CD4-positive, alpha-beta T cell treated with Interferon gamma for 1 hour (primary cell): Measurements from ENCODE around the gene TSPAN17.
"Not testable (repeated sequence)": the region's sequence is repeated elsewhere in the genome, so short reads cannot be mapped to it uniquely, and the experiment has no call there.

Experiments used
- DNase-seq: peaks from one replicate; pipeline ENCODE4 v3.0.0-alpha.2; 2020

TSPAN17 gene

DNA sequence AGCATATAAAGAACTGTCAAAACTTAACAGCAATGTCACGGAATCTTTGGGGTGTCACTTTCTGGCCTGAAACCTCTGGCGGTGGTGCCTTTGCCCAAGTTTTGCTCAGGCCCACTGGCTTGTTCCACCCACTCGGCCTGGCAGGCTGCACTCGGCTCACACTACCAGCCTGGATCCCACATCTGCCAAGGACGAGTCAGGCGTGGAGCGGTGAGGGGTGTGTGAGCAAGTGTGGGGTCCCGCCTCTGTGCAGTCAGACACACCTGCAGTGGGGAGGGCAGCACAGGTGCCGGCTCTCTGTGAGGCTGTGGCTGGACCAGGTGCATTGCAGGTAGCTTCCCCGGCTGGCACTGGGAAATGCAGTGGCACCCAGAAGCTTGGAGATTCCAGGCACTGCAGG, 40.0 kb downstream of the TSPAN17 start:
- no peak for DNase-seq

DNA sequence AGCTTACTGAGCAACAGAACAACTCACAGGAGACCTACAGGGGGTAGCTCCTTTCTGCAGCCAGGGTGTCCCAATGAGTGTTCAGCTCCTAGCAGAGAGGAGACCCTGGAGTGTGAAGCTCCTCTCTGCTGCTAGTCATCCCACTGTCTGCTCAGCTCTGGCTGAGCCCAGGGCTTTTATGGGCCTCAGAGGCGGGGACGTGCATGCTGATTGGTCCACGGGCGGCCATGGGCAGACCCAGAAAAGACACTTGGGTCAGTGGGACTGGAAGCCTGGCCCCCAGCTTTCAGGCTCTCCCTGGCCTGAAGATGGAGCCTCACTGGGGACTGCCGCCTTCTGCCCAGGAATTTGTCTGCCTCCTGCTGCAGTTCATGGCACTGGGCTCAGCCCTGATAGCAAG, 40.6 kb downstream of the TSPAN17 start:
- no peak for DNase-seq

DNA sequence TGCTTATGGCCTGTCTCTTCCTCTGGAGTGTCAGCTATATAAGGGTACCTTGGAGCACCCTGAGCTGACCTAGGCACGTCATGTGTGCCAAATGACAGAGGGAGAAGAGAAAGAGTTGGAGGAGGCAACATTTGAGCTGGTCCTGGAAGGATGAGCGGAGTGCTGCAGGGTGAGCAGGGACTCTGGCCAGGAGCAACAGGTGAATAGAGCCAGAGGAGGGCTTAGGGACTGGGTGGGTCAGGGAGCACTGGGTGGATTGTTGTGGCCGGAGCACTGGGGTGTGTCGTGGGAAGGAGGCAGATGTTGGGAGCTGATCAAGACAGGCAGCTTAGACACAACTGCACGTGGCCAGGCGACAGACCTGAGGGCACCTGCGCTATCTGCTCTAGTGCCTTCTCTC, 43.6 kb downstream of the TSPAN17 start:
- DNase-seq = no peak

DNA sequence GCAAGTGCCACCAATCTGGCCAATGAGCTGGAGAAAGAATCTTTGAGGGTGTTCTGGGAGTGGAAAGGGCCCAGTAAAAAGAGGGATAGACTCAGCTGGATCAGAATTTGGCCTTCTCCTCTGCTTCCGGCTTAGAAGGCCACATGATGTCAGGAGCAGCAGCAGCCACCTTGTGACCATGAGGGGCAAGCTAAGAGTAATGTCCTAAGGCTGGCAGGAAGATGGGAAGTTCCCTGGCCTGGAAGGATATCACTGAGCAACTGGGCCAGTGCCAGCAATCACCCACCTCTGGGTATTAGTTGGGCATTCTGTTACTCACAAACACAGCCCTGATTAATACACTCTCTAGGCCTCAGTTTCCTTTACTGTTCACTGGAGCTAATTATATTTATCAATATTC, 44.2 kb downstream of the TSPAN17 start:
- no peak for DNase-seq

DNA sequence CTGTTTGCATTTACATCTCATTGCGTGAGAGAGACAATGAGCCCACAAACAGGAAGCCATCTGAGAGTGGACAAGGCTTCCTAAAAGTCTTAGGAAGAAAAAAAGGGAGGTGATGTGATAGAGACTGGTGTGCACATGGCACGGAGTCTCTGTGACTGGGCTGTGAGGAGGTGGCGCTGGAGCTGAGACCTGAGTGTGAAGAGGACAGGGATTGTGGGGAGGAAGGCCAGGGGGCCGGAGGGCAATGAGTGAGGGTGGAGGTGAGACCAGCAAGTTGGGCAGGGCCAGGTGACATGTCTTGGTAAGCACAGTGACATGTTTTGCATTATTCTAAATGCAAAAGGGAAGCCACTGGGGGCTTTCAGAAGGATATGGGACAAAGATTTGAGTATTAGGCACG, 45.0 kb downstream of the TSPAN17 start:
- no peak for DNase-seq

DNA sequence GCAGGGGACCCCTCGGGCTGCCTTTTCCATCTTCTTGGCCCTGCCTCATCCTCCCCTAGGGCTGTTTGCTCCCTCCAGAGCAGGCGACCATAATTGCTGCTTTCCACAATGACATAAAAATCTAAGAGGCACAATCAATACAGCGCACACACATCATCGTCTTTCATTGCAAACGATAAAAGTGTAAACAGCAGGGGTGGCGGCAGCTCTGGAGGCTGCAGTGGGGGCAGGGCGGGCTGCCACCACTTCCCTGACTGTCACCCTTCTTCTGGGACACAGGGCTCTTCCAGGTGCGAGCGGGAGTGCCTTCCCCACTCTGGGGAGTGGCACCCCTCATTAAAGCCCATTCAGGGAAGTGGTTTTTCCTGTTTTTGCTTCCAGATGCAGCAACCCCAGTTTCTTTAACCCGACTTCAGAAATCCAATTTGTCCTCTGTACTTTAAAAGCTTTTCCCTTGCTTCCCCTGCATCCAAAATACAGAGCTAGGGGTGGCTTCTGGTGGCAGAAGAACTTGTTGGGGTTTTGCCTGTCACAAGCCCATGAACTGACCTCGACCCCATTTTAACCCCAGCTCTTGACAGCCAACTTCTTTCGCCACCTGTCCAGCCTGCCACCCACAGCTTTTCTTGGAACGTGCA, 45.7 kb downstream of the TSPAN17 start:
- no peak for DNase-seq

DNA sequence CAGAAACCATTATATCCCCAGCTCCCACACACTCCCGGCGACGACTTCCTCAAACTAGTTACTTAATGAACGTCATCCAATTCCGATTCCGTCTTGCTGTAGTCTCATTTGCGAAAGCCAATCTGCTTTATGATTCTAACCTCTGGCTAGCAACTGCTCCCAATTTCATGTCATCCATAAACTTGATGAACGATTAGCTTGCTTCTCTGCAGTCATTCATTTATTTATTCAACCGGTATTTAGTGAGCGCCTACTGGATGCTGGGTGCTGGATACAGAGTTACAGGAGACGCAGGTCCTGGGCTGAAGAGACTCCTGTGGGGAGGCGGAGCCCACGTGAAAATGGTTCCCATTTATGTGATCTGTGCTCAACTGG, 46.2 kb downstream of the TSPAN17 start:
- no peak for DNase-seq

DNA sequence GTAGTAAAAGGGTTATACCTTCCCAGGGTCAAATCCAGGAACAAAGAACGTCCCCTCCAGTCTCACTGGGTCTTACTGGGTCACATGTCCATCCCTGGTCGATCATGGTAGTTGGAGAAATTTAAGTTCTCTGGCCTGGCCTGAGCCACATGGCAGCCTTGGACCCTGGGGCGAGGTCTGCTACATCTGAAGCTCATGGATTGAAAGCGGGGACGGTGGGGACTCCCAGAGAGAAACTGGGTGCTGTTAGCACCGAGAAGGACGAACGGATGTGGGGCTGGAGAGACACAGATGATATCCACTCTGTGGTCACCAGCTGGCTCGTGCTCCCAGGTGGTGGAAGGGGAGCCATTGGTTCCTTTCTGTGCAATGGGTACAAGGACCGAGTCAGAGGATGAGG, 46.9 kb downstream of the TSPAN17 start:
- DNase-seq = no peak

DNA sequence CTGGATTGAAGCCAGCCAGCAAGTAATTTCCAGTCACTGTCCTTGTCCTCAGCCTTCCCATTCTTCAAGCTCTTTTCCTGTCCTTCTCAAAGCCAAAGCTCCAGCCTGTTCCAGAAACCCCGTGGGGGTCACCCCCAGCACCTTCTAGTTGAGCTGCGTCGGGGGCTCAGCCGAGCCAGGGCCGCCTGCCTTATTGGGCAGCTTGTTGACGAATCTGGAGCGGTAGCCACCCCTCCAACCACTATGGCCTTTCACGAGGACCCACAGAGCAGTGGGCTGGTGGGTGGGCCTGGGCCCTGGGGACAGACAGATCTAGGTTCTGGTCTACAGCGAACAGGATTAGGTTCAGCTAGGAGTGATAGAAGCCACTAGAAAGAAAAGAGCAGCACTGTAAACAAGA, 47.3 kb downstream of the TSPAN17 start:
- DNase-seq = no peak

DNA sequence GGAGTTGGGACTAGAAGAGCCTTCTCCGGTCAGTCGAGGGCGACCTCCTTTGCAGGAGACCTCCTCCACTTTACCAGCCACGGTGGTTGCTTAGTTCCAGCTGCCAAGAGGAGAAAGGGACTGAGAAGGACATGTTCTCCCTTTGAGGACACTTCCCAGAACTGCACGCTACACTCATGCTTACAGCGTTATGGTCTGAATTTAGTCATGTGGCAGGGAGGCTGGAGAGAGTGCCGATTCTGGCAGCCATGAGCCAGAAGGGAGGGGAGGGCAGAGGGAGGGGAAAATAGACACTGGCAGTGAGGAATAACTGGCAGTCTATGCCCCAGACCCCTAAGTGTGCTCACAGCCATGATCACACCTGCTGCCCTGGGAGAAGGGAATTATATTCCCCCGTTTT, 47.8 kb downstream of the TSPAN17 start:
- no peak for DNase-seq

DNA sequence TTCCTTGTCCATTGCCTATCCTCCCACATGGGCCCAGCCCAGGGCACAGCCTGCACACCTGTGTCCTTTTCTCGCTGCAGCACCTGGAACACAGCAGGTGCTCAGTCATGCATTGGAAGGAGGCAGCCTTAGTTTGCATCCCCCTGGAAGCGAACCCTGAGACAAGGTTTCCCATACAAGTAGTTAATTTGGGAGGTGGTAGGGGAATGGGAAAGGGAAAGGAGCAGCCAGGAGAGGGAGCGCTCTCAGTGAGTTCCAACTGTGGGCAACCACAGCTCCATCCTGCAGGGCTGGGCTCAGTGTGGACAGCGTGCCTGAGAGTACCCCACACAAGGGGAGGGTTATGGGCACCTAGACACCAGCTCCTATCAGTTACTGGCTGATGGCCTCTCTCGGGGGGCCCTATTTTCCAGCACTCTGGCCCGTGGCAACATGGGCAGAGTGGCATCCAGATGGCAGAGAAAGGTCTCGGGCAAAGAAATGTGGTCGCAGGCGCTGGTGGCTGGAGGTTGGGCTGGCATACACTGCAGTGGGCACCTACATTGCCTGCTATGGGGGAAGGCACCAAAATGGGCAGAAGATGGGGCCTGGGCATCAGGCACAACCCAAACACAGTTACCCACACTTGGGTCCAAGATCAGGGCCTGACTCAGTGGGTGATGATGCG, 50.1 kb downstream of the TSPAN17 start:
- DNase-seq = no peak

DNA sequence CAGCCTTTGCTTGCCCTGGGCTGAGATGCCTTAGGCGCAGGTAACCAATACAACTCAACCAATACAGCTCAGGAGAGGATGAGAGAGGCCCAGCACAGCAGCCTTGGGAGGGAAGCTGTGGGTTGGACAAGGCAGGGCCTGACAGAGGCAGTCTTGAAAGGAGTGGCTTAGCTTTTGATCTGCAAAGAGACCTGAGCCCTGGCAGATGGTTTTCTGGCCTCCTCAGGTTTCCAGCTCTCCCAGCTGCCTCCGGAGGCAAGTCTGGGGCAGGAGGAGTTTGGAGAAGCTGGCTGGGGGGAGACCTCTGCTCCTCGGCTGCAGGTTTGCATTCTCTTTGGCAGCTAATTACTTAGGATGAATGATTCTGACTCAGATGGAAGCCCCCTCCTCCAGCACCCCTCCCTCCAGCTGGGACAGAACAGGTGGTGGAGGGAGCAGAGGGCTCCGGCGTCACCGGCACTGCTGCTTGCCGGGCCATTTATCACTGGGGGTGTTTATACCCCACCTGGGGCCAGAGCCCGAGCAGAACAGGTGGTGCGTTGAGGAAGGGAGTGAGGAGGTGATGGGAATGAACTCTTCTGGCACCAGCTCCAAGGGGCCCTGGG, 50.8 kb downstream of the TSPAN17 start:
- no peak for DNase-seq

DNA sequence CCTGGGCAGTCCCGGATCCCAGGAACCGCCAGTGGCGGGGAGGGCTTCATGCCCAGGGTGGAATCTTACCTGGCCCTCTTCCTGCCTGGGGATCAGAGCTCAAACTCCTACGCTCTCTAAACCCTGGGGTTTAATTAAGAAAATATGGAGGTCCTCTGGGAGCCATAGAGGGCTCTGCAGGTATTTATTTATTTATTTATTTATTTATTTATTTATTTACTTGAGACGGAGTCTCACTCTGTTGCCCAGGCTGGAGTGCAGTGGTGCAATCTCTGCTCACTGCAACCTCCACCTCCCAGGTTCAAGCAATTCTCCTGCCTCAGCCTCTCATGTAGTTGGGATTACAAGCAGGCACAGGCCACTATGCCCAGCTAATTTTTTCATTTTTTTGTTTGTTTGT, 52.2 kb downstream of the TSPAN17 start:
- not testable (repeated sequence) for DNase-seq

DNA sequence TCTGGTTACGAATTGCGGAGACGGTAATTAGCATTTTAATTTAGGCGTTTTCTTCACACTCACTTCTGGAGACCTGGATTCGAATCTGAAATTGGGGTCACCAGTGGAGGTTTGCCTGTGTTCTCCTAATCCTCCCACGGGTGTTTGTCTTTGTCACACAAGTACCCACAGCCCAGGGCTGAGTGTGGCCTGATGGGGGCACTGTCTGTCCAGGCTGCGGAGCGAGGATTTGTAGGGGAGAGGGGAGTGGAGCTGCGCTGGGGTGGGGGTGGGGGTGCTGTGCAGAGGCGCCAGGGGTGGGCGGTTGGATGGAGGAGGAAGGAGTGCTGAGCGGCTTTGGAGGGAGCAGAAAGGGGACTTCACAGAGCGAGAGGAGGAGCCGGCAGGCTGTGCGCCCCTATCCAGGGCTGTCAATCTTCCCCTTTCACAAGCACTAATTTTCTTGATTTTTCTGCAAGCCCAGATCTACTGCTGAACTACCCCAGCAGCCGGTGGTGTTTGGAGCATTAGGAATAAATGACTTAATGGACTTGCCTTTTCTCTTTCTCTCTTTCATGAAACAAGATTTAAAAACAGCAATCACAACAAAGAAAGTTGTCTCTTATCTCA, 53.1 kb downstream of the TSPAN17 start:
- no peak for DNase-seq

DNA sequence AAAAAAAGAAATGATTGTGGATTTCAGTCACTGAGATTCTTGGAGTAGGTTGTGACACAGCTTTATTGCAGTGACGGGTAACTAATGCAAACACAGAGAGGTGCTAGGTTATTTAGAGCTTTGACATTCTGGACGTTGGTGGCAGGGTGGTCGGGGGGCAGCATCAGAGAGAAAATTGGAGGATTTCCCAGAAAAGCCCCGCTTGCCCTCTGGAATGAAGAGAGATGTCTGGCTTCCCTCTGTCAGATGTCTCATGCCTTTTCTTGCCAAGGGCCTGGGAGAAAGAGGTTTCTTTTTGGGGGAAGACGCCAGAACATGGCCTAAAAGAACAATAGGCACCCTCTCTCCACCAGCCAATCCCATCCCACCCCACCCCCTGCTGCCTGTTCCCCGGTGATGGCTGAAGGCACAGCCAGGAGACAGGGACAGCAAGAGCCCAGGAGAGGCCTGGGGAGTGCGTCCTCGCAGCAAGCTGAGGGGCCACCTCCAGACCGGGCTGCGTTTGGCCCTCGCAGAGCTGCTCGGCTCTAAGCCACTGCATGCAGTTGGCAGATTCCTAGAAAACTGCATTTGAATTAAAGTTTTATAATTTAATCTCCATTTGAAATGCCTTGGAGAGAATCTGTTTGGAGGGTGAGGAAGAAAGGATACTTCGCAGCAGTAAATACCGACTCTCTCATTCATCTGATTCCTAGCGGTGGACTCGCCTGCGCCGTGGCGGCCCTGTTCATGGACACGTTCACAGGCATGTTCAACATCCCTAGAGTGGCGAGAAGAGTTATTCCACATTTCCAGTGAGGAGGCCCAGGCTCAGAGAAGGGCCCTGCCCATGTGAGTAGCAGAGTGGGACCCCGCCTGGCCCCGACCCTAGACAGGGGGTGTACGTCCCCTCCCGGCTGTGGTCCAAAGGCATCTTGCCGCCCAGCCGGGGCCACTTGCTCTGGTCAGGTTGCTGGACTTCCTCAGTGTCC, 55.7 kb downstream of the TSPAN17 start:
- DNase-seq = no peak

DNA sequence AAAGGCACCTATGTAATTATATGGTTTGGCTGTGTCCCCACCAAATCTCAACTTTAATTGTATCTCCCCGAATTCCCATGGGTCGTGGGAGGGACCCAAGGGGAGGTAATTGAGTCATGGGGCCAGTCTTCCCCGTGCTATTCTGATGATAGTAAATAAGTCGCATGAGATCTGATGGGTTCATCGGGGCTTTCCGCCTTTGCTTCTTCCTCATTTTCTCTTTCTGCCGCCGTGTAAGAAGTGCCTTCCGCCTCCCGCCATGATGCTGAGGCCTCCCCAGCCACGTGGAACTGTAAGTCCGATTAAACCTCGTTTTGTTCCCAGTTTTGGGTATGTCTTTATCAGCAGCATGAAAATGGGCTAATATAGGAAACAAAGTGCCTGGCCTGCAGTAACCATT, 56.6 kb downstream of the TSPAN17 start:
- no peak for DNase-seq

DNA sequence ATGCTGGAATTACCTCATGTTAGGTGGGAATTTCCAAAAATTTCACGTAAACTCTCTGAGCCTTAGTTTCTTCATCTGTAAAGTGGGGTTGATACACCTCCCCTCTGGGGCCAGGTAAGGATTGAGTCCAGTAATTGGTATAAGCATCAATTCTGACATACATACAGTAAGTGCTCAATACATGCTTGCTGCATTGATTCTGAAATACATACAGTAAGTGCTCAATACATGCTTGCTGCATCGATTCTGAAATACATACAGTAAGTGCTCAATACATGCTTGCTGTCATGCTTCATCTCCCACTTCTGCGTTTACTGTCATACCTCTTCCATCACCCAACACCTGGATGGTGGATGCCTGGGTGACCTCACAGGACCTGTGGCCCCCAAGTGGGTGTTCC, 57.1 kb downstream of the TSPAN17 start:
- no peak for DNase-seq

DNA sequence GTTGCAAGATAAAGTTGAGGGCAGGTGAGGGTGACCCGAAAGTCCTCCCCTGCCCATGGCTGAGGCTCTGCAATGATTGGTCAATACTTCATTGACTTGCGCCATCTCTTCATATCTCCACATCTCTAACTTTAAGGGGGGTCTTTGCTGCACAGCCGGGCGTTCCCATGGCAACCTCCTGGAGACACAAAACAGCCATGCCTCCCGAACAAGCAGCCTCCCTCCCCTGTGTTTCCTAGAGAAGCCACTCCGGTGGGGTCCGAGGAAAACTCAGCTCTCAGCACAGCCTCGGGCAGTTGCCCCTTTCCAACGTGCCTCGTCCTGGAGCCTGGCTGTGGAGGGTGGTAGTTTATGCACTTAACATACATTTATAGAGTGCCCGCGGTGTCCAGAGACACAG, 57.5 kb downstream of the TSPAN17 start:
- DNase-seq = no peak
